Thyroid gland (tissue), 4 donors: ENCODE data around the gene ZBED4.
A peak's percentile ranks its signal among the peaks of the same experiment; 100 is the strongest.

ENCODE experiments used
- CTCF ChIP-seq, 6 experiments: fragments of 200-600 bp in 3 of 6; fragments of 450-650 bp in 3 of 6; sonication (generic) in 3 of 6; IDR thresholded peaks; one replicate each; pipeline ENCODE4 v1.5.1; 2016 to 2019; ENCODE audit warnings: antibody characterized with exemption in 6 of 6, mild to moderate bottlenecking in 2 of 6, inconsistent platforms in 1 of 6, moderate library complexity in 1 of 6
- POLR2A ChIP-seq, 2 donors: fragments of 450-650 bp; IDR thresholded peaks; one replicate each; pipeline ENCODE4 v1.6.1; 2017; ENCODE audit warnings: antibody characterized with exemption in 2 of 2, mild to moderate bottlenecking in 2 of 2, moderate library complexity in 1 of 2

GRCh38 chr22:49826603-49827270, 26.9 kb upstream of the ZBED4 start:
- TF ChIP-seq CTCF (IDR thresholded peaks at IDR 0.05) (no peak), POLR2A (IDR thresholded peaks at IDR 0.05) (peak in 1 of 2 donors; percentile 10)
